K562 (cell line): ENCODE results near the gene LRRC7. TPM values are rescaled to one million over a fixed set of nuclear protein-coding genes. Genes with fewer than 3 reads are reported as not detected.

Experiments
- CSDE1 ChIP-seq, 2 experiments: fragments of 450-650 bp; IDR thresholded peaks; 2 replicates each; pipeline ENCODE4 v1.6.1; 2016; ENCODE audit warnings: mild to moderate bottlenecking in 1 of 2
- ELF2 ChIP-seq: fragments of 250-450 bp; sonication (Bioruptor Pico); IDR thresholded peaks from 2 replicates; pipeline ENCODE4 v1.5.0; 2021; ENCODE audit warnings: mild to moderate bottlenecking
- EWSR1 ChIP-seq: fragments of 450-650 bp; IDR thresholded peaks from 2 replicates; pipeline ENCODE4 v1.6.1; 2018; ENCODE audit warnings: borderline replicate concordance, mild to moderate bottlenecking, low read depth, moderate library complexity; ENCODE audit not compliant: partially characterized antibody
- IFI16 ChIP-seq: fragments of 250-450 bp; sonication (Bioruptor Pico); IDR thresholded peaks from 2 replicates; pipeline ENCODE4 v2.1.2; 2022; ENCODE audit warnings: mild to moderate bottlenecking, inconsistent platforms
- JUNB ChIP-seq: fragments of 450-650 bp; formaldehyde crosslinking; conservative IDR thresholded peaks from 2 replicates; pipeline ENCODE4 v1.4.0; 2020; ENCODE audit warnings: mild to moderate bottlenecking
- KLF16 ChIP-seq: IDR thresholded peaks from 2 replicates; pipeline ENCODE4 v1.6.1; 2016; ENCODE audit warnings: antibody characterized with exemption
- MCM2 ChIP-seq: fragments of 450-650 bp; IDR thresholded peaks from 2 replicates; pipeline ENCODE4 v1.6.1; 2017; ENCODE audit warnings: low read depth, mild to moderate bottlenecking
- PYGO2 ChIP-seq: fragments of 450-650 bp; IDR thresholded peaks from 2 replicates; pipeline ENCODE4 v1.6.1; 2016; ENCODE audit warnings: mild to moderate bottlenecking, missing genetic modification characterization, moderate library complexity, missing compliant biosample characterization
- RBM25 ChIP-seq: fragments of 200-400 bp; formaldehyde crosslinking; IDR thresholded peaks from 2 replicates; pipeline ENCODE4 v1.6.1; 2018; ENCODE audit warnings: low read length, low read depth, moderate library complexity; ENCODE audit not compliant: severe bottlenecking
- SAFB ChIP-seq: fragments of 200-400 bp; formaldehyde crosslinking; IDR thresholded peaks from 2 replicates; pipeline ENCODE4 v1.6.1; 2017; ENCODE audit warnings: low read depth, low read length, borderline replicate concordance
- SAFB2 ChIP-seq: fragments of 200-400 bp; formaldehyde crosslinking; IDR thresholded peaks from 2 replicates; pipeline ENCODE4 v1.6.1; 2018; ENCODE audit warnings: borderline replicate concordance, low read length, low read depth, moderate library complexity; ENCODE audit not compliant: severe bottlenecking
- SMC3 ChIP-seq: conservative IDR thresholded peaks from 2 replicates; pipeline ENCODE4 v1.6.1; 2011; ENCODE audit warnings: low read depth, low read length, improper control_type of control experiment; ENCODE audit not compliant: insufficient read depth
- SPI1 ChIP-seq: IDR thresholded peaks from 2 replicates; pipeline ENCODE4 v1.6.1; 2011; ENCODE audit warnings: low read depth, low read length, control low read depth, borderline replicate concordance
- SREBF1 ChIP-seq: fragments of 150-350 bp; IDR thresholded peaks from 2 replicates; pipeline ENCODE4 v1.6.1; 2014; ENCODE audit warnings: antibody characterized with exemption, low read depth, low read length, borderline replicate concordance
- TRIM24 ChIP-seq, 2 experiments: fragments of 450-650 bp; IDR thresholded peaks; 2 replicates each; pipeline ENCODE4 v1.6.1; 2016
- WHSC1 ChIP-seq: IDR thresholded peaks from one replicate; pipeline ENCODE4 v1.6.1; 2012; ENCODE audit warnings: low read length, control low read depth, inconsistent platforms
- XRCC5 ChIP-seq: fragments of 200-400 bp; formaldehyde crosslinking; IDR thresholded peaks from 2 replicates; pipeline ENCODE4 v1.6.1; 2017; ENCODE audit warnings: low read depth, mild to moderate bottlenecking, low read length
- ZNF12 ChIP-seq: sonication (generic); formaldehyde crosslinking; IDR thresholded peaks from 2 replicates; pipeline ENCODE4 v1.4.0; 2020; ENCODE audit warnings: mild to moderate bottlenecking, missing genetic modification reagents
- ZNF507 ChIP-seq: conservative IDR thresholded peaks from 2 replicates; pipeline ENCODE4 v1.6.1; 2017; ENCODE audit warnings: missing genetic modification characterization, missing compliant biosample characterization
- ZNF778 ChIP-seq: fragments of 450-650 bp; formaldehyde crosslinking; IDR thresholded peaks from 2 replicates; pipeline ENCODE4 v1.4.0; 2020; ENCODE audit warnings: mild to moderate bottlenecking, moderate library complexity
- polyA plus RNA-seq, 8 experiments: library from polyadenylated mRNA; depleted of rRNA in 4 of 8; stranded (reverse) in 5 of 8; unstranded in 3 of 8; fragments of >200 nt; fragmentation: Nextera tagmentation in 2 of 8; fragmentation: Illumina TruSeq in 1 of 8; extraction: Ambion mirVana in 2 of 8; extraction: Trizol in 1 of 8; gene quantifications; 2 replicates each; pipeline versions ENCODE4 v1.2.1 to v1.2.3, GENCODE V29; 2011 to 2014; ENCODE audit warnings: inconsistent platforms in 1 of 8, missing spikeins in 1 of 8
- total RNA-seq, 7 experiments: library from RNA; depleted of rRNA in 6 of 7; stranded (reverse); fragments of >200 nt in 6 of 7; fragmentation: Illumina TruSeq in 2 of 7; extraction: Trizol in 2 of 7; gene quantifications; 2 replicates each; pipeline versions ENCODE4 v1.2.1 to v1.2.3, GENCODE V29; 2011 to 2021; ENCODE audit warnings: low replicate concordance in 1 of 7
- TF ChIP-seq, protein P1 (sequence below): fragments of 150-350 bp; conservative IDR thresholded peaks from 2 replicates; pipeline ENCODE4 v1.6.1; 2014; ENCODE audit warnings: low read length
- TF ChIP-seq, protein P2 (sequence below): sonication (generic); formaldehyde crosslinking; IDR thresholded peaks from 2 replicates; pipeline ENCODE4 v1.8.0; 2023; ENCODE audit warnings: missing genetic modification reagents, mild to moderate bottlenecking, borderline replicate concordance

The LRRC7 gene
- total and polyA plus RNA-seq, 9 of the 15 experiments (the other 6 are each of a cell fraction or from before 2014, with no cell fraction given) = 0.09 to 0.94 (median 0.49) TPM

DNA sequence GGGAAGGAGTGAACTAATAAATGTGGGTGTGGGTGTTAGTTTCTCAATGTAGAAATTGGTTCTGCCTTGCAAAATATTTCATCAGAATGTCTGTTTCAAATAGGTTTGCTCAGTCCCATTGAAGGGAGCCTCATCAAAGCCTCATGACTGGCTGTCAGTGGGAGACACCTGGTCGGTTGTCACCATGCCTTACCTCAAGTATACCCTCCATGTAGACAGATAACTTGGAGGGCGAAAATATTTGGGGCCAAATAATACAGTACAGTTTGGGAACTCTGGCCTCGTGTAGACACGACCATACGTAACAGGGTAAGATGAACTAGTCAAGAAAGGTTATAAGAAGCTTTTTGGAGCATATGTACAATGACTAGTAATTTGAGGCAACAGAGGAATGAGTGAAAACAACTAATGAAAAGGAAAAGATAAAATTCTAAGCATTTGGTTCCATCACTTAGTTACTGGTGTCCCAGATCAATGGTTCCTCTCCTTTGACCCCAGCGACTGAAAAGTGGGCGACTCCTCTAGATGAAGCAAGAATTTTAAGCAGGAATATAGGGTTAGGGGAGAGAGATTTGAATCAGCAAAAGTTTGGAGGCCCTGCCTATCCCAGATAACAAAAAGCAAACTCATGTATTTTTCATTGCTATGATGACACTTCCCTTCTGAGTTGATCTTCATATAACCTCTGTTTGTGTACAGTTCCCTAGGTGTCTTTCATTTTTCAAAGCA, 473.8 kb downstream of the LRRC7 start (continued):
- TF ChIP-seq RBM25 (no peak), KLF16 (no peak), XRCC5 (no peak), PYGO2 (no peak), WHSC1 (no peak), SREBF1 (no peak), ZNF507 (no peak), SAFB (no peak), SAFB2 (no peak), ELF2 (CRISPR knock-in tag) (no peak), MCM2 (no peak), CSDE1 (IDR thresholded peaks at IDR 0.05) (no peak), EWSR1 (no peak), TRIM24 (IDR thresholded peaks at IDR 0.05) (peak; percentile 76 to 81), IFI16 (CRISPR knock-in tag) (no peak; the same call in 1 of the 2 replicates), ZNF778 (CRISPR knock-in tag) (no peak), SPI1 (no peak; the same call in 1 of the 2 replicates), SMC3 (no peak), JUNB (CRISPR knock-in tag) (no peak), ZNF12 (CRISPR knock-in tag) (no peak)
- TF ChIP-seq, protein P1, sequence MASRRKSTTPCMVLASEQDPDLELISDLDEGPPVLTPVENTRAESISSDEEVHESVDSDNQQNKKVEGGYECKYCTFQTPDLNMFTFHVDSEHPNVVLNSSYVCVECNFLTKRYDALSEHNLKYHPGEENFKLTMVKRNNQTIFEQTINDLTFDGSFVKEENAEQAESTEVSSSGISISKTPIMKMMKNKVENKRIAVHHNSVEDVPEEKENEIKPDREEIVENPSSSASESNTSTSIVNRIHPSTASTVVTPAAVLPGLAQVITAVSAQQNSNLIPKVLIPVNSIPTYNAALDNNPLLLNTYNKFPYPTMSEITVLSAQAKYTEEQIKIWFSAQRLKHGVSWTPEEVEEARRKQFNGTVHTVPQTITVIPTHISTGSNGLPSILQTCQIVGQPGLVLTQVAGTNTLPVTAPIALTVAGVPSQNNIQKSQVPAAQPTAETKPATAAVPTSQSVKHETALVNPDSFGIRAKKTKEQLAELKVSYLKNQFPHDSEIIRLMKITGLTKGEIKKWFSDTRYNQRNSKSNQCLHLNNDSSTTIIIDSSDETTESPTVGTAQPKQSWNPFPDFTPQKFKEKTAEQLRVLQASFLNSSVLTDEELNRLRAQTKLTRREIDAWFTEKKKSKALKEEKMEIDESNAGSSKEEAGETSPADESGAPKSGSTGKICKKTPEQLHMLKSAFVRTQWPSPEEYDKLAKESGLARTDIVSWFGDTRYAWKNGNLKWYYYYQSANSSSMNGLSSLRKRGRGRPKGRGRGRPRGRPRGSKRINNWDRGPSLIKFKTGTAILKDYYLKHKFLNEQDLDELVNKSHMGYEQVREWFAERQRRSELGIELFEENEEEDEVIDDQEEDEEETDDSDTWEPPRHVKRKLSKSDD = no peak
- TF ChIP-seq, protein P2, sequence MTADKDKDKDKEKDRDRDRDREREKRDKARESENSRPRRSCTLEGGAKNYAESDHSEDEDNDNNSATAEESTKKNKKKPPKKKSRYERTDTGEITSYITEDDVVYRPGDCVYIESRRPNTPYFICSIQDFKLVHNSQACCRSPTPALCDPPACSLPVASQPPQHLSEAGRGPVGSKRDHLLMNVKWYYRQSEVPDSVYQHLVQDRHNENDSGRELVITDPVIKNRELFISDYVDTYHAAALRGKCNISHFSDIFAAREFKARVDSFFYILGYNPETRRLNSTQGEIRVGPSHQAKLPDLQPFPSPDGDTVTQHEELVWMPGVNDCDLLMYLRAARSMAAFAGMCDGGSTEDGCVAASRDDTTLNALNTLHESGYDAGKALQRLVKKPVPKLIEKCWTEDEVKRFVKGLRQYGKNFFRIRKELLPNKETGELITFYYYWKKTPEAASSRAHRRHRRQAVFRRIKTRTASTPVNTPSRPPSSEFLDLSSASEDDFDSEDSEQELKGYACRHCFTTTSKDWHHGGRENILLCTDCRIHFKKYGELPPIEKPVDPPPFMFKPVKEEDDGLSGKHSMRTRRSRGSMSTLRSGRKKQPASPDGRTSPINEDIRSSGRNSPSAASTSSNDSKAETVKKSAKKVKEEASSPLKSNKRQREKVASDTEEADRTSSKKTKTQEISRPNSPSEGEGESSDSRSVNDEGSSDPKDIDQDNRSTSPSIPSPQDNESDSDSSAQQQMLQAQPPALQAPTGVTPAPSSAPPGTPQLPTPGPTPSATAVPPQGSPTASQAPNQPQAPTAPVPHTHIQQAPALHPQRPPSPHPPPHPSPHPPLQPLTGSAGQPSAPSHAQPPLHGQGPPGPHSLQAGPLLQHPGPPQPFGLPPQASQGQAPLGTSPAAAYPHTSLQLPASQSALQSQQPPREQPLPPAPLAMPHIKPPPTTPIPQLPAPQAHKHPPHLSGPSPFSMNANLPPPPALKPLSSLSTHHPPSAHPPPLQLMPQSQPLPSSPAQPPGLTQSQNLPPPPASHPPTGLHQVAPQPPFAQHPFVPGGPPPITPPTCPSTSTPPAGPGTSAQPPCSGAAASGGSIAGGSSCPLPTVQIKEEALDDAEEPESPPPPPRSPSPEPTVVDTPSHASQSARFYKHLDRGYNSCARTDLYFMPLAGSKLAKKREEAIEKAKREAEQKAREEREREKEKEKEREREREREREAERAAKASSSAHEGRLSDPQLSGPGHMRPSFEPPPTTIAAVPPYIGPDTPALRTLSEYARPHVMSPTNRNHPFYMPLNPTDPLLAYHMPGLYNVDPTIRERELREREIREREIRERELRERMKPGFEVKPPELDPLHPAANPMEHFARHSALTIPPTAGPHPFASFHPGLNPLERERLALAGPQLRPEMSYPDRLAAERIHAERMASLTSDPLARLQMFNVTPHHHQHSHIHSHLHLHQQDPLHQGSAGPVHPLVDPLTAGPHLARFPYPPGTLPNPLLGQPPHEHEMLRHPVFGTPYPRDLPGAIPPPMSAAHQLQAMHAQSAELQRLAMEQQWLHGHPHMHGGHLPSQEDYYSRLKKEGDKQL (CRISPR knock-in tag) = no peak
